ENCODE data around the gene MIR17HG. TPM values are rescaled to one million over a fixed set of nuclear protein-coding genes. Genes with fewer than 3 reads are reported as not detected.

Gene MIR17HG
- polyA plus RNA-seq, 3 donors: 0.05 to 1.3 (median 0.30) TPM

- intact Hi-C loops (cut with micrococcal nuclease): no loop called here
- no peak overlapping the region for H2AFZ ChIP-seq (ENCODE audit: insufficient read depth, low read depth, low read length, poor library complexity, severe bottlenecking)
- H3K36me3 Mint-ChIP-seq: no peaks in the 10 kb centered on the region
- H3K79me2 ChIP-seq (ENCODE audit: insufficient read depth, low read length): no peaks in the 10 kb centered on the region
- H3K27me3 ChIP-seq (ENCODE audit: control insufficient read depth in 2 of 2, insufficient read depth in 2 of 2, low read length in 2 of 2): no peaks in the 10 kb centered on the region
- no peak overlapping the region for H3K4me2 ChIP-seq (replicated peaks; ENCODE audit: extremely low read depth, low read length, poor library complexity, severe bottlenecking)
- peaks cover 0 to 5% (median 2%) of the 10 kb centered on the region in 3 donors for H3K27me3 Mint-ChIP-seq (ENCODE audit: low read depth in 3 of 3)
- WGBS (ENCODE audit: insufficient coverage): no CpG with 5 or more reads among the region's 1 CpG
- no peaks in the 10 kb centered on the region for H3K36me3 ChIP-seq (replicated peaks in 1 of 2; ENCODE audit: control insufficient read depth in 1 of 2, insufficient read depth in 2 of 2, low read length in 2 of 2)
- H3K27ac Mint-ChIP-seq: no peak overlapping the region
- no peaks in the 10 kb centered on the region for H3K9me3 ChIP-seq (replicated peaks in 1 of 2; ENCODE audit: control insufficient read depth in 1 of 2, insufficient read depth in 1 of 2, low read length in 2 of 2)
- H3K4me1 ChIP-seq (ENCODE audit: control insufficient read depth in 1 of 2, insufficient read depth in 2 of 2, low read length in 2 of 2): no peaks in the 10 kb centered on the region
- no peak for TF ChIP-seq CTCF (IDR thresholded peaks at IDR 0.05)
- H4K20me1 ChIP-seq (ENCODE audit: insufficient read depth, low read length): no peaks in the 10 kb centered on the region
- no peak overlapping the region for H3K4me3 Mint-ChIP-seq
- no peak overlapping the region for H3K4me3 ChIP-seq (replicated peaks in 1 of 3; ENCODE audit: low read depth in 2 of 3, low read length in 3 of 3)
- DNase-seq: no peak
- H3K9me3 Mint-ChIP-seq: no peaks in the 10 kb centered on the region
- H3K4me1 Mint-ChIP-seq: no peaks in the 10 kb centered on the region
- H3K9ac ChIP-seq (ENCODE audit: insufficient read depth, low read length, poor library complexity, severe bottlenecking): no peak overlapping the region
- H3K27ac ChIP-seq (ENCODE audit: low read depth in 1 of 2, low read length in 2 of 2): no peak overlapping the region
Measured at GRCh38 chr13:91368101-91368500, 20.6 kb downstream of the MIR17HG start.

- no peak for DNase-seq
- H4K20me1 ChIP-seq (ENCODE audit: insufficient read depth, low read length): no peaks in the 10 kb centered on the region
- no peak for TF ChIP-seq CTCF (IDR thresholded peaks at IDR 0.05)
- no peak overlapping the region for H3K27ac ChIP-seq (ENCODE audit: low read depth in 1 of 2, low read length in 2 of 2)
- H3K9ac ChIP-seq (ENCODE audit: insufficient read depth, low read length, poor library complexity, severe bottlenecking): no peak overlapping the region
- H3K9me3 ChIP-seq (replicated peaks in 1 of 2; ENCODE audit: control insufficient read depth in 1 of 2, insufficient read depth in 1 of 2, low read length in 2 of 2): no peaks in the 10 kb centered on the region
- Mint-ChIP-seq H3K4me3 (no peak overlapping the region), H3K36me3 (no peaks in the 10 kb centered on the region), H3K4me1 (no peaks in the 10 kb centered on the region), H3K9me3 (no peaks in the 10 kb centered on the region), H3K27ac (no peak overlapping the region), H3K27me3 (ENCODE audit: low read depth in 3 of 3) (peaks cover 0 to 5% (median 2%) of the 10 kb centered on the region in 3 donors)
- H3K36me3 ChIP-seq (replicated peaks in 1 of 2; ENCODE audit: control insufficient read depth in 1 of 2, insufficient read depth in 2 of 2, low read length in 2 of 2): no peaks in the 10 kb centered on the region
- 100% methylated on average over 1 of the region's 3 CpGs for WGBS (ENCODE audit: insufficient coverage)
- no peaks in the 10 kb centered on the region for H3K27me3 ChIP-seq (ENCODE audit: control insufficient read depth in 2 of 2, insufficient read depth in 2 of 2, low read length in 2 of 2)
- no peak overlapping the region for H3K4me3 ChIP-seq (replicated peaks in 1 of 3; ENCODE audit: low read depth in 2 of 3, low read length in 3 of 3)
- intact Hi-C loops (cut with micrococcal nuclease): no loop called here
- no peak overlapping the region for H3K4me2 ChIP-seq (replicated peaks; ENCODE audit: extremely low read depth, low read length, poor library complexity, severe bottlenecking)
- no peaks in the 10 kb centered on the region for H3K79me2 ChIP-seq (ENCODE audit: insufficient read depth, low read length)
- H2AFZ ChIP-seq (ENCODE audit: insufficient read depth, low read depth, low read length, poor library complexity, severe bottlenecking): no peak overlapping the region
- no peaks in the 10 kb centered on the region for H3K4me1 ChIP-seq (ENCODE audit: control insufficient read depth in 1 of 2, insufficient read depth in 2 of 2, low read length in 2 of 2)
Measured at GRCh38 chr13:91368676-91369440, 21.4 kb downstream of the MIR17HG start.

Data from CD14-positive monocyte (primary cell).